H1 (cell line): ENCODE results near the gene NR3C2. TPM values are rescaled to one million over a fixed set of nuclear protein-coding genes. Genes with fewer than 3 reads are reported as not detected.

ENCODE experiments used
- CTCF ChIA-PET: fragments of 300-600 bp; sonication (Branson Sonifier 250); formaldehyde crosslinking; loops from one replicate; lab custom pipeline; 2021; ENCODE audit not compliant: partially characterized antibody; lab: Charles Lee
- POLR2A ChIA-PET: fragments of 300-600 bp; sonication (Branson Sonifier 250); formaldehyde crosslinking; loops from one replicate; lab custom pipeline; 2021; ENCODE audit warnings: inconsistent platforms; ENCODE audit not compliant: partially characterized antibody; lab: Charles Lee
- DNase-seq, 2 experiments: peaks; one replicate each; pipeline versions ENCODE4 v3.0.0 to v3.0.0-alpha.2; 2010 to 2022; ENCODE audit warnings: low spot score in 2 of 2, low read depth in 1 of 2, mixed read lengths in 1 of 2
- FAIRE-seq: peaks from 2 replicates; lab custom pipeline; 2011; peaks lifted over from hg19 to GRCh38; lab: Jason Lieb, UNC
- H2AFZ ChIP-seq: 2 replicates; pipeline ENCODE4 v1.8.1; 2012; ENCODE audit warnings: low read length, inconsistent platforms
- H2AK5ac ChIP-seq: 2 replicates; pipeline ENCODE4 v1.6.1; 2013; ENCODE audit warnings: low read depth, low read length
- H2BK120ac ChIP-seq: replicated peaks from 2 replicates; pipeline ENCODE3; 2013; ENCODE audit warnings: low read depth, low read length, inconsistent platforms
- H2BK12ac ChIP-seq: 2 replicates; pipeline ENCODE4 v1.6.1; 2013; ENCODE audit warnings: low read depth, low read length
- H2BK15ac ChIP-seq: 2 replicates; pipeline ENCODE4 v1.6.1; 2013; ENCODE audit warnings: low read length
- H2BK20ac ChIP-seq: 2 replicates; pipeline ENCODE4 v1.6.1; 2013; ENCODE audit warnings: low read length
- H2BK5ac ChIP-seq: 2 replicates; pipeline ENCODE4 v1.6.1; 2013; ENCODE audit warnings: low read depth, low read length
- H3K14ac ChIP-seq: 2 replicates; pipeline ENCODE4 v1.6.1; 2013; ENCODE audit warnings: inconsistent platforms; ENCODE audit not compliant: insufficient read length
- H3K18ac ChIP-seq: 2 replicates; pipeline ENCODE4 v1.6.1; 2013; ENCODE audit warnings: low read length; ENCODE audit errors: extremely low read depth
- H3K23ac ChIP-seq: 2 replicates; pipeline ENCODE4 v1.6.1; 2013; ENCODE audit warnings: inconsistent platforms; ENCODE audit not compliant: insufficient read length
- H3K23me2 ChIP-seq: 2 replicates; pipeline ENCODE4 v1.6.1; 2013; ENCODE audit warnings: low read depth, low read length
- H3K27ac ChIP-seq: 2 replicates; pipeline ENCODE4 v1.6.1; 2011; ENCODE audit warnings: low read depth, low read length, inconsistent platforms
- H3K27me3 ChIP-seq, 4 experiments: replicated peaks in 1 of 4; 1 replicate in 1 of 4; 2 replicates in 3 of 4; pipeline versions ENCODE4 v1.6.1 to v1.8.1; 2011 to 2013; ENCODE audit warnings: low read length in 3 of 4, mild to moderate bottlenecking in 3 of 4, inconsistent platforms in 2 of 4, mixed read lengths in 2 of 4, moderate library complexity in 1 of 4; ENCODE audit not compliant: control insufficient read depth in 3 of 4, insufficient read depth in 3 of 4; ENCODE audit errors: extremely low read depth in 1 of 4
- H3K36me3 ChIP-seq, 4 experiments: 2 replicates each; pipeline versions ENCODE4 v1.6.1 to v1.8.1; 2011 to 2013; ENCODE audit warnings: mild to moderate bottlenecking in 4 of 4, low read length in 3 of 4, moderate library complexity in 2 of 4, control low read depth in 1 of 4, inconsistent platforms in 1 of 4; ENCODE audit not compliant: insufficient read depth in 4 of 4, control insufficient read depth in 2 of 4
- H3K4ac ChIP-seq: replicated peaks from 2 replicates; pipeline ENCODE3; 2013; ENCODE audit warnings: low read length, low read depth, mixed read lengths, inconsistent platforms; ENCODE audit not compliant: insufficient read length
- H3K4me1 ChIP-seq, 4 experiments: replicated peaks in 1 of 4; 1 replicate in 1 of 4; 2 replicates in 3 of 4; pipeline versions ENCODE4 v1.6.1 to v1.8.1; 2011 to 2013; ENCODE audit warnings: low read length in 3 of 4, inconsistent platforms in 2 of 4, mixed read lengths in 1 of 4; ENCODE audit not compliant: insufficient read depth in 4 of 4, control insufficient read depth in 3 of 4
- H3K4me2 ChIP-seq, 2 experiments: 2 replicates each; pipeline versions ENCODE4 v1.6.1 to v1.8.1; 2011 to 2013; ENCODE audit warnings: low read depth in 2 of 2, low read length in 2 of 2, control low read depth in 1 of 2, inconsistent platforms in 1 of 2, mild to moderate bottlenecking in 1 of 2; ENCODE audit not compliant: insufficient read depth in 1 of 2
- H3K4me3 ChIP-seq, 4 experiments: fragments of 200-600, 300-600 bp in 1 of 4; sonication (generic), shearing (Covaris generic), sonication (Bioruptor Twin) in 1 of 4; 2 replicates each; pipeline versions ENCODE4 v1.5.1 to v1.8.1; 2011 to 2016; ENCODE audit warnings: low read length in 4 of 4, low read depth in 3 of 4, control low read depth in 2 of 4, inconsistent platforms in 2 of 4, mild to moderate bottlenecking in 2 of 4, mixed read lengths in 1 of 4, moderate library complexity in 1 of 4; ENCODE audit not compliant: insufficient read depth in 2 of 4; ENCODE audit errors: extremely low read depth in 1 of 4
- H3K56ac ChIP-seq: replicated peaks from 2 replicates; pipeline ENCODE3; 2013; ENCODE audit warnings: low read depth, mild to moderate bottlenecking, mixed read lengths, low read length, inconsistent platforms; ENCODE audit not compliant: insufficient read length
- H3K79me1 ChIP-seq: 2 replicates; pipeline ENCODE4 v1.6.1; 2013; ENCODE audit warnings: low read depth, low read length, control low read depth
- H3K79me2 ChIP-seq, 2 experiments: 2 replicates each; pipeline versions ENCODE4 v1.6.1 to v1.8.1; 2012 to 2013; ENCODE audit warnings: low read length in 2 of 2, mild to moderate bottlenecking in 2 of 2, inconsistent platforms in 1 of 2; ENCODE audit not compliant: insufficient read depth in 2 of 2, control insufficient read depth in 1 of 2
- H3K9ac ChIP-seq, 4 experiments: replicated peaks in 1 of 4; 1 replicate in 1 of 4; 2 replicates in 3 of 4; pipeline versions ENCODE4 v1.6.1 to v1.8.1; 2011 to 2013; ENCODE audit warnings: low read depth in 3 of 4, low read length in 3 of 4, control low read depth in 2 of 4, mild to moderate bottlenecking in 2 of 4, moderate library complexity in 2 of 4, inconsistent platforms in 1 of 4; ENCODE audit errors: extremely low read depth in 1 of 4
- H3K9me3 ChIP-seq, 2 experiments: 2 replicates each; pipeline versions ENCODE4 v1.6.1 to v1.8.1; 2012 to 2013; ENCODE audit warnings: mild to moderate bottlenecking in 2 of 2, moderate library complexity in 2 of 2, control low read depth in 1 of 2, inconsistent platforms in 1 of 2, low read depth in 1 of 2, low read length in 1 of 2, mixed read lengths in 1 of 2; ENCODE audit not compliant: insufficient read depth in 2 of 2
- H4K20me1 ChIP-seq, 2 experiments: replicated peaks in 1 of 2; 2 replicates each; pipeline versions ENCODE3 to v1.8.1; 2011 to 2013; ENCODE audit warnings: inconsistent platforms in 2 of 2, low read length in 2 of 2, mild to moderate bottlenecking in 1 of 2; ENCODE audit not compliant: insufficient read depth in 2 of 2, control insufficient read depth in 1 of 2
- H4K5ac ChIP-seq: 2 replicates; pipeline ENCODE4 v1.6.1; 2013; ENCODE audit warnings: low read length, low read depth, mixed read lengths, inconsistent platforms; ENCODE audit not compliant: insufficient read length
- H4K8ac ChIP-seq: 2 replicates; pipeline ENCODE4 v1.8.0; 2013; ENCODE audit warnings: mild to moderate bottlenecking, moderate library complexity, low read length, inconsistent platforms; ENCODE audit not compliant: insufficient read depth; ENCODE audit errors: extremely low read depth
- H4K91ac ChIP-seq: replicated peaks from 2 replicates; pipeline ENCODE3; 2013; ENCODE audit warnings: low read length, mixed read lengths, inconsistent platforms; ENCODE audit not compliant: insufficient read length
- CEBPB ChIP-seq: IDR thresholded peaks from 2 replicates; pipeline ENCODE4 v1.6.1; 2012; ENCODE audit warnings: low read depth, low read length
- CHD2 ChIP-seq: IDR thresholded peaks from 2 replicates; pipeline ENCODE4 v1.6.1; 2012; ENCODE audit warnings: low read length, improper control_type of control experiment
- CREB1 ChIP-seq: IDR thresholded peaks from 2 replicates; pipeline ENCODE4 v1.6.1; 2012; ENCODE audit warnings: inconsistent platforms
- FOSL1 ChIP-seq: IDR thresholded peaks from 2 replicates; pipeline ENCODE4 v1.6.1; 2011; ENCODE audit warnings: mild to moderate bottlenecking, low read depth, low read length, moderate library complexity; ENCODE audit not compliant: insufficient read depth
- GABPA ChIP-seq: IDR thresholded peaks from 2 replicates; pipeline ENCODE4 v1.6.1; 2011; ENCODE audit warnings: mild to moderate bottlenecking, low read length, moderate library complexity, borderline replicate concordance; ENCODE audit not compliant: insufficient read depth
- HDAC2 ChIP-seq, 2 experiments: fragments of 300-600 bp in 1 of 2; sonication (generic) in 1 of 2; IDR thresholded peaks; 2 replicates each; pipeline ENCODE4 v1.6.1; 2011 to 2012; ENCODE audit warnings: low read depth in 2 of 2, low read length in 2 of 2, mild to moderate bottlenecking in 2 of 2, moderate library complexity in 2 of 2, borderline replicate concordance in 1 of 2, inconsistent platforms in 1 of 2
- HDAC6 ChIP-seq: IDR thresholded peaks from one replicate; pipeline ENCODE4 v1.7.1; 2012; ENCODE audit warnings: low read depth, mild to moderate bottlenecking, inconsistent platforms, low read length, moderate library complexity
- JUND ChIP-seq: IDR thresholded peaks from 2 replicates; pipeline ENCODE4 v1.6.1; 2011; ENCODE audit warnings: mild to moderate bottlenecking, improper control_type of control experiment, low read length
- NANOG ChIP-seq: IDR thresholded peaks from 2 replicates; pipeline ENCODE4 v1.6.1; 2011; ENCODE audit warnings: low read length, low read depth, mild to moderate bottlenecking, inconsistent platforms; ENCODE audit not compliant: insufficient read depth, poor library complexity, severe bottlenecking
- NRF1 ChIP-seq: IDR thresholded peaks from 2 replicates; pipeline ENCODE4 v1.6.1; 2011; ENCODE audit warnings: mild to moderate bottlenecking, low read depth, low read length, improper control_type of control experiment
- PHF8 ChIP-seq: fragments of 200-600 bp; sonication (generic); conservative IDR thresholded peaks from 2 replicates; pipeline ENCODE4 v1.7.1; 2012; ENCODE audit warnings: low read depth, mild to moderate bottlenecking, inconsistent platforms, low read length, moderate library complexity
- POLR2A ChIP-seq, 2 experiments: IDR thresholded peaks; 1 replicate in 1 of 2; 2 replicates in 1 of 2; pipeline ENCODE4 v1.6.1; 2011; ENCODE audit warnings: low read depth in 2 of 2, low read length in 2 of 2, mild to moderate bottlenecking in 2 of 2; ENCODE audit errors: control extremely low read depth in 1 of 2
- USF2 ChIP-seq: IDR thresholded peaks from 2 replicates; pipeline ENCODE4 v1.6.1; 2011; ENCODE audit warnings: low read length, improper control_type of control experiment
- YY1 ChIP-seq: IDR thresholded peaks from 2 replicates; pipeline ENCODE4 v1.6.1; 2011; ENCODE audit warnings: low read depth, mild to moderate bottlenecking, low read length
- WGBS, 2 experiments: shearing (Covaris generic) in 1 of 2; methylation state at CpG; one replicate each; pipeline versions ENCODE4 v1.1.6 to v1.1.7; 2013 to 2015; ENCODE audit warnings: low lambda C conversion rate in 2 of 2, mixed read lengths in 2 of 2, inconsistent platforms in 1 of 2, low coverage in 1 of 2, missing lambda C conversion rate in 1 of 2; ENCODE audit not compliant: insufficient replicate concordance in 2 of 2, insufficient coverage in 1 of 2, insufficient read length in 1 of 2; ENCODE audit errors: extremely low coverage in 1 of 2, missing lambda C conversion rate in 1 of 2; 5-methylcytosine and 5-hydroxymethylcytosine counted together
- polyA plus RNA-seq, 7 experiments: library from polyadenylated mRNA; depleted of rRNA in 3 of 7; stranded (reverse) in 5 of 7; unstranded in 2 of 7; fragments of >200 nt in 5 of 7; fragments of 200-250 nt in 2 of 7; gene quantifications; 1 replicate in 5 of 7; 2 replicates in 1 of 7; 4 replicates in 1 of 7; pipeline versions ENCODE4 v1.2.1 to v1.2.3, GENCODE V29; 2011 to 2013; ENCODE audit warnings: missing spikeins in 2 of 7, mixed read lengths in 2 of 7
- total RNA-seq: library from RNA; stranded (reverse); fragmentation: NEBNext Ultra II Directional; extraction: Animal tissue kit (Norgen Biotek cat#: 25700); gene quantifications from 2 replicates; pipeline ENCODE4 v1.2.1, GENCODE V29; 2021

NR3C2 gene
- total and polyA plus RNA-seq, 2 of the 8 experiments (the other 6 are each of a cell fraction or from before 2014, with no cell fraction given) = 0.80 to 3.9 TPM

DNA sequence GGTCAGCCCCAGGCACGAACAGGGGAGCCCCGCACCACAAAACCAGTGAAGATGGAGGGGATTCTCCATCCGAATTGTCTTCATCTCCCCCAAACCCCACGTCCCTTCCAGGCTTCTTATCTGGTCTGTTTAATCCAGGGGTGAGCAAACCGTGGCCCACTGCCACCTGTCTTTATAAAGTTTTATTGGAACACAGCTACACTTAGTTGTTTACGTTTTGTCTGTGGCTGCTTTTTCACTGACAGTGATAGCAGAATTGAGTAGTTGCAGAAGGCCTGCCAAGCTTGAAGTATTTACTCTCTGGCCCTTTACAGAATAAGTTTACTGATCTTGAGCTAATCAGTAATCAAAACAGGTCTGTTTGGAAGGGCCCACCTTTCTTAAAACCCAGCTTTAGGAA is 386.4 kb downstream of the NR3C2 start:
- Histone ChIP-seq H2BK120ac (no peak overlapping the region), H2AFZ (no peak overlapping the region), H4K8ac (no peak overlapping the region), H2BK15ac (no peak overlapping the region), H3K4ac (no peak overlapping the region), H2BK12ac (no peak overlapping the region), H3K79me1 (no peaks in the 10 kb centered on the region), H2BK5ac (no peak overlapping the region), H3K4me3 (no peak overlapping the region), H2BK20ac (no peak overlapping the region), H3K18ac (no peak overlapping the region), H3K4me2 (no peak overlapping the region), H4K91ac (no peak overlapping the region), H3K36me3 (no peaks in the 10 kb centered on the region), H4K20me1 (no peaks in the 10 kb centered on the region), H3K27ac (no peak overlapping the region), H2AK5ac (no peak overlapping the region), H3K27me3 (no peaks in the 10 kb centered on the region), H3K79me2 (no peaks in the 10 kb centered on the region), H3K56ac (no peak overlapping the region), H3K9ac (no peak overlapping the region), H3K23me2 (no peaks in the 10 kb centered on the region), H3K4me1 (peaks cover 0 to 13% (median 3%) of the 10 kb centered on the region in 4 experiments; a peak in 4 of 7 replicates), H4K5ac (no peak overlapping the region), H3K23ac (no peak overlapping the region), H3K14ac (no peak overlapping the region), H3K9me3 (no peaks in the 10 kb centered on the region)
- CTCF ChIA-PET = interaction anchor here (0.7 to 2.1 kb wide), 9 partner anchors 9 to 128 kb away, joined by 3 to 11 read pairs (median 4); no protein-coding TSS in a partner anchor
- no peak for DNase-seq
- WGBS, 2 experiments = 88% methylated on average over 6 of the region's 6 CpGs; no CpG with 5 or more reads in 1 of the 2 experiments
- POLR2A ChIA-PET = no interaction called here
- FAIRE-seq = no peak
- TF ChIP-seq FOSL1 (no peak), CREB1 (no peak), NRF1 (no peak), CEBPB (no peak), JUND (no peak), GABPA (no peak), NANOG (no peak), CHD2 (no peak), USF2 (no peak), HDAC6 (no peak), PHF8 (no peak), HDAC2 (IDR thresholded peaks at IDR 0.05; ENCODE audit: borderline replicate concordance in 1 of 2, low read depth in 2 of 2, low read length in 2 of 2) (no peak), YY1 (no peak), POLR2A (IDR thresholded peaks at IDR 0.05; ENCODE audit: control extremely low read depth in 1 of 2, low read depth in 2 of 2, low read length in 2 of 2) (no peak)
